HG03432 (cell line): Measurements from ENCODE around the gene FANCC.

Experiments used
- ATAC-seq: cut with Tn5 transposase; IDR thresholded peaks from one replicate; pipeline ENCODE4 v1.9.1; 2021; ENCODE audit warnings: mild to moderate bottlenecking, moderate library complexity; ENCODE audit not compliant: unreplicated experiment

FANCC gene

GRCh38 chr9:95090023-95090791 lies 227.3 kb downstream of the FANCC start:
- no peak for ATAC-seq

GRCh38 chr9:95089257-95090022 lies 228.1 kb downstream of the FANCC start:
- ATAC-seq = no peak

GRCh38 chr9:95088421-95089161 lies 228.9 kb downstream of the FANCC start:
- ATAC-seq = no peak

- no peak for ATAC-seq
Measured at GRCh38 chr9:95087659-95088242, 229.8 kb downstream of the FANCC start.

GRCh38 chr9:95086564-95086955 lies 230.9 kb downstream of the FANCC start:
- no peak for ATAC-seq

DNA sequence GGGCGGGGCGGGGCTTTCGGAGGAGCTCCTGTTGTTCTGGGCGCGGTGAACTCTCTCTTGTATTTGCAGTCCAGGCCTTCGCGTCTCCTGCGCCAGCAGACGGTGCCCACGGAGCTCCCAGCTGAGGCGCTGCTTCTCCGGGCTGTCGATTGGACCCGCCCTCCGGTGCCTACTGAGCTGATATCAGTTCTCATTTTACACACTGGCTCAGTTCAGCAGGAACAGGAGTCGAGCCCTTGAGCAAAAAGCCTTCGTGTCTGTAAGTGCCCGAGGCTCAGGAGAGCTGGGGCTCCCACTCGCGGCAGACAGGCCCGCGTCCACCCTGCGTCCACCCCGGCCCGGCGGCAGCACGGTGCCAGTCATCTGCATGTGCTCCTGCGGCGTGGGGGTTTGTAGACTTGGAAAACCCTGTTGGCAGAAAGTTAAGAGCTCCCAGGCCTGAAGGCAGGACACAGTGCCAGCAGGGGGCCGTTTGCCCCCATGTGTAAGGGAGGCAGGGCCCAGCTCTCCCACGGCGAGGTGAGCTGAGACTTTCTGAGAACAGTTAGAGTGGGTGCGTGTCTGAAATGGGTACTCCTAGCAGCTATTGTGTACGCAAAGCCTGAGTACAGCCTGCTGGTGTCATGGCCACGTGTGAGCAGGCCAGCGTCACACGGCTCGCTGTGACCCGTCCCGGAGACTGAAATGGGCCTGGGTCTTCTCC lies 231.5 kb downstream of the FANCC start:
- no peak for ATAC-seq

DNA sequence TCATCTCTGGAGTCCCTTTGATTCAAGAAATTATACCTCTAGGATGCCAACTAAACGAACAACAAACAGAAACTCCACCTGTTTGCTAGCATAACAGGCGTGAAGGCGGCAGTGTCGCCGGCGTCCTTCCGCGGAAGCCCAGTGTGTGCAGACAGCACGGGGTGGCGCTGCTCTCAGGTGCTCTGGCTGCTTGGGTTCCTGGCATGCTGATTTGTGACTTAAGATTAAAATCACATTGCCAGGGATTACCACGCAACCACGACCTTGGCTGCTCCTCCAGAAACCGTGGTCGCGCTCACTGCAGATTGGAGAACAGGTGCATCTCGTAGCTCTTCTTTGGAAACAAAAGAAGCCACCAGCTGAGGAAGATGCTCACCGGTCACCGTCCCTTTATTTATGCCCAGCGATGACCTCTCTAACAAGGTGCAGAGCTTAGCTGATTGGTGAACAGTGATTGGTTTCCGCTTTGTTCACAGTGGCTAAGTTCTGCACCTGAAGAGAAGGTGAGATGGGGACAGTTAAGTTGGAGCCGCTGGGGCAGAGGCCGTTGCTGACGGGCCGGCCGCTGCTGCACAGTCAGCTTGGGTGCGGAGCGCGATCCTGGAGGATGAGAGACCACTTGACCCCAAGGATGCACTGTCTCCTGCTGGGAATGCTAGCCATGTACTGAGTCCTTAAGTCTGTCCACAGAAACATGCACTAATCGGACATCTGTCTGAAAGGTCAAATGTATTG lies 232.3 kb downstream of the FANCC start:
- ATAC-seq = no peak

DNA sequence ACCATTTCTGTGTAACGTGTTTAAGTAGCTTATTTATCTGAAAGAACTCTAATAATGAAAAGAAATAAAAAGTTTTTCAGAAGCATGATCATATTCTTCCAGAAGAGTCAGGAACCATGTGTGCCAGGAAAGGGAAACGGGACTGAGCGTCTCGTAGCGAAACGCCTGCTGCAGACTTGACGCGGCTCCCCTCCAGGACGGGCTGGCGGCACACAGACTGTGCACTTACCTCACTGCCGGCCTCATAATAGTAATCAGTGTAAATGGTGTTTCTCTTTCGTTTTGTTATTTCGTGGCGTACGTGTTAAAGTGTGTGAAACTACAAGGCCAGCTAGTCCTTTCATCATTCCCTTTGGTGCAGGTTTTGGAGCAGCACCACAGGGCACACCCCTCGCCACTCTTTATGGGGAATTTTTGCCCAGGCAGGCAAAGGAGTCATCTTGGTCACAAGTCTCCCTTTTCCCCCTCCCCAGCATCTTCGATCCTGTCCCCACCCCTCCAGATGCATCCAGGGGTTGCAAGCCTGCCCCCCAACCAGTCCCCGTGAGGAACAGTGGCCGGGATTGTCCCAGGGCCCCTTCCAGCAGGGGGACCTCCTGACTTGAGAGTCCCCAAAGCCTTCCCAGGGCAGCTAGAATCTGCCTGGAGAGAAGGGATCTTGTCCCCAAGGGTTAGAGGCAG lies 233.1 kb downstream of the FANCC start:
- ATAC-seq = no peak

DNA sequence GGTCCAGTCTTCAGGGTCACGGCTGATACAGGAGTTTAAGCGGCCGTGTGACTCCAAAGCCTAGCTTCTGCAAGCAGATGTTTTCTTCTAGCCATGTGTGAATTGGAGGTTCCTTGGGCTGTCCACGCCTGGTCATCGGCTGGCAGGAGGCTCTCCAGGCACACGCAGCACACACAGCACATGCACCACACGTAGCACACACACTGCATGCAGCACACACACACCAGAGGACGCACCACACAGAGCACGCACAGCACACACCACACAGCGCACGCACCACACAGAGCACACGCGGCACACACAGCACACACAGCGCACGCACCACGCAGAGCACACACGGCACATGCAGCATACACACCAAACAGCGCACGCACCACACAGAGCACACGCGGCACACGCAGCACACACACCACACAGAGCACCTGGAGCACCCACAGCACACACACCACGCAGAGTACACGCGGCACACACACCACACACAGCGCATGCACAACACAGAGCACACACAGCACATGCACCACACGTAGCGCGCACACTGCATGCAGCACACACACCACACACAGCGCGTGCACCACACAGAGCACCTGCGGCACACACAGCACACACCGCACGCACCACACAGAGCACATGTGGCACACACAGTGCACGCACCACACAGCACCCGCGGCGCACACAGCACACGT lies 234.3 kb downstream of the FANCC start:
- ATAC-seq = no peak

GRCh38 chr9:95082401-95083084 lies 235.0 kb downstream of the FANCC start:
- ATAC-seq = no peak

DNA sequence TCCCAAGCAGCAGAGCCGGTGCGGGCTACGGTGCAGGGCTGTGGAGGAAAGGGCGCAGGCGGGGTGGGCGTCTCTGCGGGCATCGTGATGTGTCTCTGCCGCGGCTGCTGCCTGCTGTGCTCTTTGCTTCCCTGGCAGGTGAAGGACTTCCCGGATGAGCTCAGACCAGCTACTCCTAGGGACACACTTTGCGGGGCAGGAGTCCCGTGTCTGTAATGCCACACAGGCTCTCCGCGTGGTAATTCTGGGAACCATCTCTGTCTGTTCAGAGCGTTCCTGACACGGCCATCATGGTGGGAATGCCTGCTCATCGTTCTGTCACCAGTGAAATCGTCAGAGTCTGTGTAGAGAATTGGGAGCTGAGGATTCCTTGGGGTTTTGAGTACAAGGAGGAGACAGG lies 235.5 kb downstream of the FANCC start:
- no peak for ATAC-seq

- no peak for ATAC-seq
Measured at GRCh38 chr9:95080961-95081647, 236.4 kb downstream of the FANCC start.

- ATAC-seq = no peak
Measured at GRCh38 chr9:95079461-95079860, 238.0 kb downstream of the FANCC start.

DNA sequence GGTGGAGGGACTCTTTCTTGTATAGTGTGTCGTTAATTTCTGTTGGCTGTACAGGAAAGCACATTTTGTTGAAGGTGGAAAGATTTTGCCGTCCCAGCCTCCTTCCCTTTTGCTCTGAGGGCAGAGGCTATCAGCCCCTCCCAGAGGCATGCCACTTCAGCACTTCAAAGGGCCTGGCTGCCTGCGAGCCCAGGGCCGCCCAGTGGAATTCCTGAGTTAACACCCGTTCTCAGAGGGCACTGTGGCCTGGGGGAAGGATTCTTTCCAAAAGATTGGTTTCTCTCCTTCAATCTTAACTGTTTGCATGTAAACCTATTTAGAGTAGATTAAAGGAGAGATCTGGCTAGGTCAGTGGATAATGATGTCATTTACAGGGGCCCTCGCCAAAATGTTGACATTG lies 238.6 kb downstream of the FANCC start:
- ATAC-seq = no peak

GRCh38 chr9:95078511-95078910 lies 239.0 kb downstream of the FANCC start:
- ATAC-seq = no peak

DNA sequence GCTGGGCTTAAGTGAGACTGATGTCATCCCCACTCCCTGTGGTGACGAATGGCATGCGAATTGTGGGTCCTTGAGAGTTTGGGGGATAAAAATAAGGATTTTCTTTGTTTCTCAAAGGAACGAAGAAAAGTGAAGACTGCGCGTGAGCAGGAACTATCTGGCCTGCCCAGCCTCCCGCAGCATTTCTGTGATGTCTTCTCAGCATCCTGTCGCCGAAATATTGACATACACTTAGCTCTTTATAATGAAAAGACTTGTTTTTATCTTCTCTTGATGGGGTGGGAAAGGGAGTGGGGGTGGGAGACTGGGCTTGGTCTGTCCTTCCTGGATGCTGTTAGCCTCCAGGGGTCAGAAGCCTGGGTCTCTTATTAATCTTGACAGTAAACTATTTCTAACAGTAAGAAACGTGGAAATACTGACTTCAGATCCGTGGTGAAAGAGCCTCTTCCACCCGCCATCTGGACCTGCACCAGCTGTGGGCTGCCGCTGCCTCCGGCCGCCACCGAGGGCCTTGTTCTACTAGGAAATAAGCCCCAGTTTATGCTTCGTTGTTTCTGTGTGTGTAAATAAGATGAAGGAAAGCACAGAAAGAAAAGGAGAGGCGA lies 239.6 kb downstream of the FANCC start:
- no peak for ATAC-seq

DNA sequence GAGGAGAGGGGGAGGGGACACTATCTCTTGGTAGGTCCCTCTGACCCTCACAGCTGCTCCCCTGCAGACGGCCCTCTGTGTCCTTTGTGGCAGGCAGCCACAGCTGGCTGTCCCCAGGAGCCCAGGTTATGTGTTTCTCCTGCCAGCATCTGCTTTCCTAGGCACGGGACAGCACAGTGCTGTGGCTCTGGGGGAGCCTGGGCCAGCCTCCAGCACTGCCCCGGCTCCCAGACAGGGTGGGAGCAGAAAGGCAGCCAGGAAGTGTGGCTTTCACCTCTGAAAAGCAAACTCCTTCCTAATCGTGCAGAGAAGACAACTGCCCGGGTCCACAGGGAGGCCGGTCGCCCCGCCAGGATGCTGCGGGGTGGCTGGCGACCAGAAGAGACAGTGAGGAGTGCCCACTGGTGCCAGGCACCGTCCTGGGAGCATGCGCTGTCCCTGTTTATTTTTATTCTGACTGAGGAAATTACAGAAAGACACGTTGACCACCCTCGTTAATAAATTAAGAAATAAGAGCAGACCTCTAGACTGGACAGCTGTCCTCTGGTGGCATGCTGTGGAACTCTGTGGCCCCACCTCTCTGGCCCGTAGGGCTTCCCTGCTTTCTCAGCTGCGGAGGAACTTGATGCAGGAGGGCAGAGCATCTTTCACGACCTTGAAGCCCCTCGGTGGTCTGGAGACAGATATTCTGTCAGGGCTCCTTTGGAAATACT lies 240.3 kb downstream of the FANCC start:
- ATAC-seq = no peak
